SK-N-SH treated with all-trans-retinoic acid at 6 μM for 48 hours (cell line): ENCODE data around the gene RFLNA.

Experiments
- BACH2 ChIP-seq: fragments of 250-450 bp; sonication (Bioruptor Pico); IDR thresholded peaks from 2 replicates; pipeline ENCODE4 v1.9.0; 2021; ENCODE audit warnings: mild to moderate bottlenecking, borderline replicate concordance
- GLIS3 ChIP-seq: fragments of 250-450 bp; sonication (Bioruptor Pico); IDR thresholded peaks from 2 replicates; pipeline ENCODE4 v1.5.0; 2020; ENCODE audit warnings: mild to moderate bottlenecking, moderate library complexity
- TOX ChIP-seq: fragments of 250-450 bp; sonication (Bioruptor Pico); IDR thresholded peaks from 2 replicates; pipeline ENCODE4 v1.8.0; 2021; ENCODE audit warnings: mild to moderate bottlenecking, moderate library complexity, borderline replicate concordance
- ZC3H10 ChIP-seq: fragments of 250-450 bp; sonication (Bioruptor Pico); IDR thresholded peaks from 2 replicates; pipeline ENCODE4 v1.5.1; 2021; ENCODE audit warnings: mild to moderate bottlenecking, moderate library complexity
- ZFP3 ChIP-seq: fragments of 250-450 bp; sonication (Bioruptor Pico); IDR thresholded peaks from 2 replicates; pipeline ENCODE4 v1.5.0; 2020; ENCODE audit warnings: mild to moderate bottlenecking, moderate library complexity
- ZNF70 ChIP-seq: fragments of 450-650 bp; formaldehyde crosslinking; IDR thresholded peaks from 2 replicates; pipeline ENCODE4 v1.5.0; 2020; ENCODE audit warnings: mild to moderate bottlenecking, moderate library complexity

Gene RFLNA

DNA sequence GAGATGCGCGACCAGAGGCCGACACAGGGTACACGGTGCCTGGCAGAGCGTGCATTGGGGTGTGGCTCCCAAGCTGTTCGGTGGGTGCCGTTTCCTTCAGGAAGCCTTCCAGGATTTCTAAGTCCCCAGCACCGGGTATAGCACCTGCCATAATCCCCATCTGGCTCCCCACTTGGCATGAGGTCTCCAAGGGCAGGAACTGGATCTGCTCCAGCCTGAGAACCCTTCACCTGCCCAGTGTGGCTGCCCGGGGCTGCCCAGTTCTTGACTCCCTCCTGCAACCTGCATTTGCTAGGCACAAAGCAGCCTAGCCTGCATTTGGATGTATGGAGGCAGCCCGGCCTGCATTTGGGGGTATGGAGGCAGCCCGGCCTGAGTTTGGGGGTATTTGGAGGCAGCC is 69.7 kb downstream of the RFLNA start (continued):
- no peak for TF ChIP-seq ZNF70
- no peak for TF ChIP-seq BACH2 (CRISPR knock-in tag)
- TF ChIP-seq ZC3H10: no peak
- no peak for TF ChIP-seq TOX (CRISPR knock-in tag)
- TF ChIP-seq GLIS3: no peak
- no peak for TF ChIP-seq ZFP3
